Stimulated activated CD4-positive, alpha-beta T cell treated with anti-CD3 and anti-CD28 coated beads, Interleukin-15, amount 100 ng/mL, for 1 hour (primary cell): ENCODE data around the gene PYURF.
A peak's percentile ranks its signal among the peaks of the same experiment; 100 is the strongest.

ENCODE experiments used
- DNase-seq, 2 donors: peaks; one replicate each; pipeline ENCODE4 v3.0.0-alpha.2; 2020; ENCODE audit warnings: low read depth in 1 of 2, low spot score in 1 of 2

Gene PYURF, protein sequence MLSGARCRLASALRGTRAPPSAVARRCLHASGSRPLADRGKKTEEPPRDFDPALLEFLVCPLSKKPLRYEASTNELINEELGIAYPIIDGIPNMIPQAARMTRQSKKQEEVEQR

GRCh38 chr4:88523325-88524129 lies at the start of gene PYURF:
Gene PYURF (minus strand): TSS chr4:88523776. CDS start chr4:88523700, 76 bp downstream.
- DNase-seq, result peak; percentile 47 to 70

GRCh38 chr4:88570001-88570400 lies 46.4 kb upstream of the PYURF start:
- DNase-seq, result no peak

DNA sequence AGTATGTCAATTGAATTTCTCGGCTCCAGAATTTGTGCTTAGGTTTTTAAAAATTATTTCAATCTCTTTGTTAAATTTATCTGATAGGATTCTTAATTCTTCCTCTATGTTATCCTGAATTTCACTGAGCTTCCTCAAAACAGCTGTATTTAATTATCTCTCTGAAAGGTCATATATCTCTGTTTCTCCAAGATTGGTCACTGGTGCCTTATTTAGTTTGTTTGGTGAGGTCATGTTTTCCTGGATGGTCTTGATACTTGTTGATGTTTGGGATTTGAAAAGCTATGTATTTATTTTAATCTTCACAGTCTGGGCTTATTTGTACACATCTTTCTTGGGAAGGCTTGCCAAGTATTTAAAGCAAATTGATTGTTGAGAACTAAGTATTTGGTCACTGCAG lies 44.0 kb upstream of the PYURF start:
- DNase-seq, result no peak

DNA sequence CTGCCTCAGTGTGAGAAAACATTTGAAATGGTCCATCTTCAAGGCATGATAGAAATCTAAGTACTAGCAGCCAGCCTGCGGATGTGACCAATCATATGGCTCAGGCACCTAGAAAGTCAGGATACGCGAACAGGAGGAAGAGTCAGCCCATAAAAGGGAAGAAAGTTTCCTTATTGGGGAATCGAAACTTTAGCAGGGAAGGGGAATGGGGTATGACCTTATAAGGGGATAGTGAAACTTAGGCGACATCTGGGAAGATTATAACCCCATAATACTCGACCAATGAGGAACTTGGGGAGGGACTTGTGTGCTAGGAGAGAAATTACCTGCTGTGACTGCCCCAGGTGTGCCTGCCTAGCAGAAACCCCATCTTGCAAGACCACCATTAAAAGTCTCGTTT lies 26.2 kb upstream of the PYURF start:
- no peak for DNase-seq

GRCh38 chr4:88539322-88540068 lies 15.9 kb upstream of the PYURF start:
- DNase-seq, result peak; percentile 49

DNA sequence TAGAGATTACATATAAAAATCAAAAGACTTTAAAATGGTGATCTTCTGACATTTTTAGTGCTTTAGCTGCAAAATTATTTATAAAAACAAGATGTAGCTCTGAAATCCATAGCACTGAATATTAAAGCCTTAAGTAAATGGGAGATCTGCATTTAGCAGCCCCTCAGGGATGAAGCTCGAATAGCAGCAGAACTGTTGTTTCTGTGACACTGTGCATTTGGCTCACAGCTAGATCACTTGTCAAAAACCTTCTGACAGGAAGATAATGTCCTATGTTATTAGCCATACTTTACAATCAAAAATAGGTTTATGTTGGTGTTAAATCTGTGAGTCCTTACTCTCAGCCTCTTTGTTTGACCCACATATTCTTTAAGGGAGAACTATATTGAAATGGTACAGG lies 14.1 kb upstream of the PYURF start:
- DNase-seq, result no peak

DNA sequence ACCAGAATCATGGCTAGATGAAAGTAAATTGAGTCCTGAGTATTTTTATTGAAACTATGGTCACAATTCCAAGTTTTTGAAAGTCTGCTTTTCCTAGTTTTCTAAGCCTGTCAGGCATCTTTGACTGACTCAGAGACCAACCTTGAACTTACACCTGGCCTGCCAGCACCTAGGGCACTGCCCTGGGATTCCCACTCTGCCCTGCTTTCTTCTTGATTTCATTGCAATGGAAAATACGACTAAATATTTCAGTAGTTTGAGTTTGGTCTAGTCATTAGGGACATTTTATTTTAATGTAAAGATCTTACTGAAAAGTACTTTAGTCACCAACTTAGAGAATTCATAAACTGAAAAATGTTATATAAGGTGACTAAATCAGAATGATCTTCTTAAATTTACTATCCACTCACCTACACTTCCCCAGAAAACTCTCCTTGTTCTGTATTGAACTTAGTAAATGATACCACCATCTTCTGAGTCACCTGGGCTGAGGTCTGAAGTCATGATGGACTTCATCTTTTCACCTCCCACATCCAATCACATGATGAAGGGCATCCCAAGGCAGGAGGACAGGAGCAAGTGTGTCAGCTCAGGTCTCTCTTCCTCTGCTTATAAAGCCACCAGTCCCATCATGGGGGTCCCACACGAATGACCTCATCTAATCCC lies 11.6 kb upstream of the PYURF start:
- no peak for DNase-seq

DNA sequence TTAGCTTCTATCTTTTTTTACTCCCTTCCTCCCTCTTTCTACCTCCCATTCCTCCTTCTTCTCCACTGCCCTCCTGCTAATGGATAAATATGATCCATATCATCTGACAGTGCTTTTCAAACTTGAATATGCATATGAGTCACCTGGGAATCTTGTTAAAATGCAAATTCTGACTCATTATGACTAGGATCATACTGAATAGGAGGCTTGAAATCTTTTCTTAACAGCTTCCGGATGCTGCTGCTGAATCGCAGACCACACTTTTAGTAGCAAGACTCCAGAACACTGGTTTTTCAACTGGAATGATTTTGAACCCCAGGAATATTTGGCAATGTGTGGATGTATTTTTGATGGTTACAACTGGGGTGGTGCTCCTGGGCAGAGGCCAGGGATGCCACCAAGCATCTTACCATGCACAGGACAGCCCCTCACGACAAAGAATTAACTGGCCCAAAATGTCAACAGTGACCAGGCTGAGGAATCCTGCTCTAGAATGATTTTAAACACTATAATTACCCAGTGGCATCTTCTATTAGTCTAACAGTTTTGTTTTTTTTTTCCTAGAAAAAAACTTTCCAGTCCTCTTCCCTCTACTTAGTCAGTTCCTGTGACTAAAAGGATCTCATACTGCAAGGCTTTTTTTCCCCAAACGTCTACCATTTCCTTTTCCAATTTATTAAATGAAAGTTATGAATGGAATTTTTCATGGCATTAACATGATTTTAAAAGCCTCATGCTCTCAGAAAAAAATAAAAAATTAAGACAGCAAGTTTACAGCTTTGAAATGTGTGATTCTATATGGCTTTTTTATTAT lies 10.6 kb upstream of the PYURF start:
- no peak for DNase-seq

- DNase-seq, result no peak
Observed at GRCh38 chr4:88533088-88533790, 9.7 kb upstream of the PYURF start.

DNA sequence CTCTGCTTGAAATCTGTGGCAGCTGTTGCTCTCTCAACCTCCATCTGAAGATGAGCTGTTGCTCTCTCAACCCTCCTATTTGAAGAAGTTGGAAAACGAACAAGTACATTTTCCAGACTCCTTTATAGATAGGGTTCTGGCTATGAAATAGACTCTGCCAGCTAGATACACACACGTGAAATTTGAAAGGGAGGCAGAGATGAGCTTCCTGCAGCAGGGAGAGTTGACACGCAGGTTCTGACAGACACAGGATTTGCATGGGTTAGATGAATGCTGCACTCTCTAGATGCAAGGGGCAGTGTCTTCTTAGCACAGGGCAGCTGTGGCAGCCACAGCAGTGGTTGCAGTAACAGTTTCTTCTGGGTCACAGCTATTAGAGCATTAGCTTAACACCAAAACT lies 8.0 kb upstream of the PYURF start:
- no peak for DNase-seq

DNA sequence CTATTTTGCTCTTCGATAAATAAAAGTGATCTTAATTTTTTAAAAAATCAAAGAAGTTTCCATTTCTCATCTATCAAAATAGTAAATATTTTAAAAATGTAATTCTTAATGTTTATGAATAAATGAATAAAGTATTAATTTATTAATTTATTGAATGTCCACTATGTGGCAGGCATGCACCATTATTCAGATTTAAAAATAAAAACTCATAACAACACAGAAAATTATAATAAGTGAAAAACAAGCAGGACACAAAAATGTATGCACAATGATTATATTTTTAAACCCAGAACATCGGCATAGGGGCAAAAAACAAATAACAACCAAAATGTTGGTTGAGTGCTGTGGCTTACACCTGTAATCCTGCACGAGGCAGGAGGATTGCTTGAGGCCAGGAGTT lies 5.3 kb upstream of the PYURF start:
- no peak for DNase-seq

DNA sequence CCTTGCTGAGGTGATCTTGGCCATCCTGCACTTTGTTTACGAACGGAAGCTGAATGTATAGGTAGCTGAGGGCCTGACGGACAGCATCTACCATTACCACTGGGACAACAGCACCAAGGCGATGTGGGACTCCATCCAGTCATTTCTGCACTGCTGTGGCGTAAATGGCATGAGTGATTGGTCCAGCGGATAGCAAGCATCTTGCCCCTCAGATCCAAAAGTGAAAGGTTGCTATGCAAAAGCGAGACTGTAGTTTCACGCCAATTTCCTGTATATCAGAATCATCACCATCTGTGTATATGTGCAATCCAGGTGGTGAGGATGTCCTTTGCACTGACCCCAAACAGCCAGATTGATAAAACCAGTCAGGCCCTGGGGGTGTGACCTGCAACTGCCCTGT lies 4.2 kb upstream of the PYURF start:
- DNase-seq, result no peak

DNA sequence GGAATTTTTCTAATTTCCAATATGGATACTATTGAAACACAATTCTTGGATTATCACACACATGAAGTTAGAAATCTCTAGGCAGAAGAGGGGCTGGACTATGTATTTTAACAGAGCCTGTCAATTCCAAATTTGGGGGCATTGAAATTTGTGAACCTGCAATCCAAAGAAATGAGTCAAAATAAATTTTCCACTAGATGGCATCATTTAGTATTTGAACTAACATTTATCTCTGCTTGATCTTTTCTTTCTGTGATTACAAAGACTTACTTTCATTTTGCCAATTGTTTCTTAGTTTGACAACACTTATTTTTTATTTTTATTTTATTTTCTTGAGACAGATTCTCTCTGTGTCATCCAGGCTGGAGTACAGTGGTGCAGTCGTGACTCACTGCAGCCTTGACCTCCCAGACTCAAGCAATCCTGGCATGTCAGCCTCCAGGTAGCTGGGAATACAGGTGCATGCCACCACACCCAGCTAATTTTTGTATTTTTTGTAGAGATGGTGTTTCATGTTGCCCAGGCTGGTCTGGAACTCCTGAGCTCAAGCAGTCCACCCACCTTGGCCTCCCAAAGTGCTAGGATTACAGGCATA lies 2.7 kb upstream of the PYURF start:
- DNase-seq, result no peak

DNA sequence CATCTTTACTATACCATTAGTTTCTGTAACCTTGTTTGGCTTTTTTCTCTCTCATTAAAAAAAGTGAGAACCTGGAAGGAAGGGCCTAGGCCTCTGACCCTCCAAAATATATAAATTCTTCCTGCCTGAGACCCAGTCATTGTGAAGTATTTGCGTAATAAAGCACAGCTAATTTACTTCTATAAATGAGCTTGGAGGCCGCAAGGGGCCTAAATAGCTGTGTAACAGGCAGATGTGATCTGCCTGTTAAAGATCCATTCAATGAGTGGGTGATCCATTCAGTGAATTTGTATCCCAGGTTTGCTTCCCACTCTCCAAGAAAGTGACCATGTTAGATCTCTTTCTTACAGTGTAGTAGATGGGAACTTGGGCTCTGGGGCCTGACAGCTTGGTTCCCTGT lies 595 bp upstream of the PYURF start:
- DNase-seq, result no peak

- DNase-seq, result peak in 1 of 2 donors; percentile 16
Observed at GRCh38 chr4:88522702-88523324, 763 bp downstream of the PYURF start.

DNA sequence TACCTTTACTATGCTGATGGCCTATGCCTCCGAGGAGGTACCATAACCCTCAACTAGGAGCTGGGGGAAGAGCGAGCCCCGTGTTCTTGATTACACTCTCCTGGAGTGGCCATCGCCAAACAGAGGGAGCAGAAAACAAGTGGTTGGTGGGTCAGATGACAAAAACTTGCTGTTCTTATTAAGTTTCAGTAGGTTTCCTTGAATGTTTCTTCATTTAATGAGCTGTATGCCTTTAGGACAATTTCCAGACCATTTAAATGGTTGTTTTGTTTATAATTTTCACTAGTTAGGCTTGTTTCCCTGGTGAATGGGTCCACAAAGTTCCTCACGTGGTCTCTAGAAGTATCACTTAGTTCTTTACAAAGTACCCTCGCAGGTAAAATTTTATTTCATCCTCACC lies 4.7 kb downstream of the PYURF start:
- DNase-seq, result no peak

- no peak for DNase-seq
Observed at GRCh38 chr4:88517825-88518224, 5.8 kb downstream of the PYURF start.

GRCh38 chr4:88516746-88517145 lies 6.8 kb downstream of the PYURF start:
- no peak for DNase-seq
